ENCODE results near the gene DDAH2.

Gene DDAH2

GRCh38 chr6:31734247-31734820 lies 5.2 kb upstream of the DDAH2 start:
- in situ Hi-C loops (cut with MboI; ENCODE audit: low sequenced_read_pairs), result no loop called here

- in situ Hi-C loops (cut with MboI; ENCODE audit: low sequenced_read_pairs), result no loop called here
Observed at GRCh38 chr6:31733734-31734133, 4.6 kb upstream of the DDAH2 start.

- in situ Hi-C loops (cut with MboI; ENCODE audit: low sequenced_read_pairs), result no loop called here
Observed at GRCh38 chr6:31732029-31732428, 2.9 kb upstream of the DDAH2 start.

- in situ Hi-C loops (cut with MboI; ENCODE audit: low sequenced_read_pairs), result no loop called here
Observed at GRCh38 chr6:31730631-31731086, 1.6 kb upstream of the DDAH2 start.

GRCh38 chr6:31729979-31730630 lies 1.0 kb upstream of the DDAH2 start:
- in situ Hi-C loops (cut with MboI; ENCODE audit: low sequenced_read_pairs), result no loop called here

GRCh38 chr6:31729515-31729978 lies 448 bp upstream of the DDAH2 start:
- in situ Hi-C loops (cut with MboI; ENCODE audit: low sequenced_read_pairs), result no loop called here

GRCh38 chr6:31727717-31728671 lies 1.1 kb downstream of the DDAH2 start:
- in situ Hi-C loops (cut with MboI; ENCODE audit: low sequenced_read_pairs), result no loop called here

GRCh38 chr6:31727034-31727716 lies 1.9 kb downstream of the DDAH2 start:
- in situ Hi-C loops (cut with MboI; ENCODE audit: low sequenced_read_pairs), result no loop called here

- in situ Hi-C loops (cut with MboI; ENCODE audit: low sequenced_read_pairs), result no loop called here
Observed at GRCh38 chr6:31725502-31726350, 3.4 kb downstream of the DDAH2 start.

- in situ Hi-C loops (cut with MboI; ENCODE audit: low sequenced_read_pairs), result no loop called here
Observed at GRCh38 chr6:31723980-31724691, 5.0 kb downstream of the DDAH2 start.

- in situ Hi-C loops (cut with MboI; ENCODE audit: low sequenced_read_pairs), result no loop called here
Observed at GRCh38 chr6:31723245-31723979, 5.7 kb downstream of the DDAH2 start, which contains the start of gene MPIG6B. Gene MPIG6B, plus strand, starts transcription at chr6:31723373. Its CDS starts 11 bp downstream, at chr6:31723384.

GRCh38 chr6:31722173-31722572 lies 6.9 kb downstream of the DDAH2 start:
- in situ Hi-C loops (cut with MboI; ENCODE audit: low sequenced_read_pairs), result no loop called here

GRCh38 chr6:31721351-31722020 lies 7.6 kb downstream of the DDAH2 start, which contains the start of gene LY6G6C:
Gene LY6G6C, minus strand, starts transcription at chr6:31721746. Its CDS starts 67 bp downstream, at chr6:31721679.
- in situ Hi-C loops (cut with MboI; ENCODE audit: low sequenced_read_pairs), result no loop called here

GRCh38 chr6:31720196-31720770 lies 8.8 kb downstream of the DDAH2 start:
- in situ Hi-C loops (cut with MboI; ENCODE audit: low sequenced_read_pairs), result no loop called here

GRCh38 chr6:31719001-31719400 lies 10.1 kb downstream of the DDAH2 start:
- in situ Hi-C loops (cut with MboI; ENCODE audit: low sequenced_read_pairs), result no loop called here

- in situ Hi-C loops (cut with MboI; ENCODE audit: low sequenced_read_pairs), result no loop called here
Observed at GRCh38 chr6:31718265-31718664, 10.8 kb downstream of the DDAH2 start.

GRCh38 chr6:31717499-31718222 lies 11.4 kb downstream of the DDAH2 start:
- in situ Hi-C loops (cut with MboI; ENCODE audit: low sequenced_read_pairs), result no loop called here

All from HL-60/S4 treated with phorbol 12-myristate 13-acetate at 8.2 ng/mL for 4 days and 3 days (cell line).